ENCODE data around the gene TPD52L2.
"Not testable (repeated sequence)": the region's sequence is repeated elsewhere in the genome, so short reads cannot be mapped to it uniquely, and the experiment has no call there.

The TPD52L2 gene

GRCh38 chr20:63876489-63877036, 11.5 kb downstream of the TPD52L2 start:
- no peaks in the 10 kb centered on the region for H3F3A ChIP-seq (ENCODE audit: low read depth)
- H3K36me3 ChIP-seq (ENCODE audit: insufficient read depth, low read length), result peaks cover 31% of the 10 kb centered on the region; the same call in 1 of the 2 replicates
- H2AFZ ChIP-seq (ENCODE audit: low read length), result no peak overlapping the region
- no peaks in the 10 kb centered on the region for H4K20me1 ChIP-seq (ENCODE audit: insufficient read depth, low read length, poor library complexity, severe bottlenecking)
- no peaks in the 10 kb centered on the region for H3K9me2 ChIP-seq (replicated peaks; ENCODE audit: low read depth, low read length)
- H3K9ac ChIP-seq (ENCODE audit: low read depth, low read length, poor library complexity, severe bottlenecking), result no peak overlapping the region
- no peak overlapping the region for H3K4me3 ChIP-seq (ENCODE audit: low read length, poor library complexity, severe bottlenecking)
- no peak for TF ChIP-seq EZH2phosphoT487 (IDR thresholded peaks at IDR 0.05; ENCODE audit: borderline replicate concordance)
- TF ChIP-seq, protein P1, sequence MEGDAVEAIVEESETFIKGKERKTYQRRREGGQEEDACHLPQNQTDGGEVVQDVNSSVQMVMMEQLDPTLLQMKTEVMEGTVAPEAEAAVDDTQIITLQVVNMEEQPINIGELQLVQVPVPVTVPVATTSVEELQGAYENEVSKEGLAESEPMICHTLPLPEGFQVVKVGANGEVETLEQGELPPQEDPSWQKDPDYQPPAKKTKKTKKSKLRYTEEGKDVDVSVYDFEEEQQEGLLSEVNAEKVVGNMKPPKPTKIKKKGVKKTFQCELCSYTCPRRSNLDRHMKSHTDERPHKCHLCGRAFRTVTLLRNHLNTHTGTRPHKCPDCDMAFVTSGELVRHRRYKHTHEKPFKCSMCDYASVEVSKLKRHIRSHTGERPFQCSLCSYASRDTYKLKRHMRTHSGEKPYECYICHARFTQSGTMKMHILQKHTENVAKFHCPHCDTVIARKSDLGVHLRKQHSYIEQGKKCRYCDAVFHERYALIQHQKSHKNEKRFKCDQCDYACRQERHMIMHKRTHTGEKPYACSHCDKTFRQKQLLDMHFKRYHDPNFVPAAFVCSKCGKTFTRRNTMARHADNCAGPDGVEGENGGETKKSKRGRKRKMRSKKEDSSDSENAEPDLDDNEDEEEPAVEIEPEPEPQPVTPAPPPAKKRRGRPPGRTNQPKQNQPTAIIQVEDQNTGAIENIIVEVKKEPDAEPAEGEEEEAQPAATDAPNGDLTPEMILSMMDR (conservative IDR thresholded peaks at IDR 0.05; ENCODE audit: low read length), result no peak
- peaks cover 14% of the 10 kb centered on the region; the same call in 1 of the 2 replicates for H3K79me2 ChIP-seq (ENCODE audit: insufficient read depth, low read length)
- peaks cover 7% of the 10 kb centered on the region for H3K4me1 ChIP-seq (ENCODE audit: insufficient read depth, low read length, poor library complexity, severe bottlenecking)
- no peaks in the 10 kb centered on the region for H3K9me3 ChIP-seq (ENCODE audit: insufficient read depth, low read depth, low read length)
- H3K27me3 ChIP-seq (ENCODE audit: insufficient read depth, low read length, poor library complexity, severe bottlenecking), result no peaks in the 10 kb centered on the region
- H3K4me2 ChIP-seq (ENCODE audit: low read depth, low read length, poor library complexity, severe bottlenecking), result no peak overlapping the region

GRCh38 chr20:63877755-63878470, 12.8 kb downstream of the TPD52L2 start:
- H3K4me3 ChIP-seq (ENCODE audit: low read length, poor library complexity, severe bottlenecking), result no peak overlapping the region
- H3K9me3 ChIP-seq (ENCODE audit: insufficient read depth, low read depth, low read length), result no peaks in the 10 kb centered on the region
- no peak for TF ChIP-seq EZH2phosphoT487 (IDR thresholded peaks at IDR 0.05; ENCODE audit: borderline replicate concordance)
- TF ChIP-seq, protein P1 (conservative IDR thresholded peaks at IDR 0.05; ENCODE audit: low read length), result no peak
- H3K9me2 ChIP-seq (replicated peaks; ENCODE audit: low read depth, low read length), result no peaks in the 10 kb centered on the region
- H2AFZ ChIP-seq (ENCODE audit: low read length), result no peak overlapping the region
- H3K27me3 ChIP-seq (ENCODE audit: insufficient read depth, low read length, poor library complexity, severe bottlenecking), result no peaks in the 10 kb centered on the region
- no peaks in the 10 kb centered on the region for H4K20me1 ChIP-seq (ENCODE audit: insufficient read depth, low read length, poor library complexity, severe bottlenecking)
- peaks cover 5% of the 10 kb centered on the region for H3K4me1 ChIP-seq (ENCODE audit: insufficient read depth, low read length, poor library complexity, severe bottlenecking)
- H3K9ac ChIP-seq (ENCODE audit: low read depth, low read length, poor library complexity, severe bottlenecking), result no peak overlapping the region
- peaks cover 14% of the 10 kb centered on the region; the same call in 1 of the 2 replicates for H3K79me2 ChIP-seq (ENCODE audit: insufficient read depth, low read length)
- no peaks in the 10 kb centered on the region for H3F3A ChIP-seq (ENCODE audit: low read depth)
- H3K4me2 ChIP-seq (ENCODE audit: low read depth, low read length, poor library complexity, severe bottlenecking), result no peak overlapping the region
- H3K36me3 ChIP-seq (ENCODE audit: insufficient read depth, low read length), result peaks cover 30% of the 10 kb centered on the region; the same call in 1 of the 2 replicates

DNA sequence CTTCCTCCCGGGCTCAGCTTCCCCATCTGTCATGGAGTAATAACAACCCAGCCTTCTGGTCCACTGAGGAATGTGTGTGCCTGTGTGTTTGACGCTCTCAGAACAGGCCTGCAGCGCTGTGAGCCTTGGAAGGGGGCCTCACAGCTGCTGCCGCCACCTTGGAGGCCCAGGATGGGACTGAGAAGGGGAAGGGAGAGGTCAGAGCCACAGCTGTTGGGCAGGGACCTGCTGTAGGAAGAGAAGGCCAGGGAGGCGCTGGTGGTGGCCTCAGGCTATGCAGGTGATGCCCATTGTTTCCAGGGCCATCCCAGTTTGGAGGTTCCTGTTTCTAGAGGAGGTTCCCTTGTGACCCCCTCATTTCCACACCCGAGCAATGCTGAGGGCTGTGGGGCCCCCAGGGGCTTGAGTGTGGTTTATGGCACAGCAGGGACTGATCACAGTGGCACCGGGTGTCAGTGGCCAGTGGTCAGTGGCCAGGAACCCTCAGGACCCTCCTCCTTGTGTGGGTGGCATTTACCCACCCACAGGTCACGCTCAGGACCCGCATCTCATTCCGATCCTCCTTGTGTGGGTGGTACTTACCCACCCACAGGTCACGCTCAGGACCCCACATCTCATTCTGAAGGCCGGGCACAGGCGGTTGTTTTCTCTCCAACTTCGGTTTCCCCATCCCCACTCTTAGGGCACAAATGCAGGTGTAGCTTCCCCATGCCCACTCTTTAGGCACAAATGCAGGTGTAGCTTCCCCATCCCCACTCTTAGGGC, 14.0 kb downstream of the TPD52L2 start:
- no peaks in the 10 kb centered on the region for H3K9me3 ChIP-seq (ENCODE audit: insufficient read depth, low read depth, low read length)
- H2AFZ ChIP-seq (ENCODE audit: low read length), result no peak overlapping the region
- no peaks in the 10 kb centered on the region for H3K9me2 ChIP-seq (replicated peaks; ENCODE audit: low read depth, low read length)
- H3K9ac ChIP-seq (ENCODE audit: low read depth, low read length, poor library complexity, severe bottlenecking), result no peak overlapping the region
- no peak overlapping the region for H3K4me2 ChIP-seq (ENCODE audit: low read depth, low read length, poor library complexity, severe bottlenecking)
- no peaks in the 10 kb centered on the region for H3K4me1 ChIP-seq (ENCODE audit: insufficient read depth, low read length, poor library complexity, severe bottlenecking)
- TF ChIP-seq EZH2phosphoT487 (IDR thresholded peaks at IDR 0.05; ENCODE audit: borderline replicate concordance), result no peak
- TF ChIP-seq, protein P1 (conservative IDR thresholded peaks at IDR 0.05; ENCODE audit: low read length), result no peak
- peaks cover 14% of the 10 kb centered on the region; the same call in 1 of the 2 replicates for H3K79me2 ChIP-seq (ENCODE audit: insufficient read depth, low read length)
- H3F3A ChIP-seq (ENCODE audit: low read depth), result no peaks in the 10 kb centered on the region
- H3K27me3 ChIP-seq (ENCODE audit: insufficient read depth, low read length, poor library complexity, severe bottlenecking), result no peaks in the 10 kb centered on the region
- H3K36me3 ChIP-seq (ENCODE audit: insufficient read depth, low read length), result peaks cover 38% of the 10 kb centered on the region; the same call in 1 of the 2 replicates
- no peaks in the 10 kb centered on the region for H4K20me1 ChIP-seq (ENCODE audit: insufficient read depth, low read length, poor library complexity, severe bottlenecking)
- H3K4me3 ChIP-seq (ENCODE audit: low read length, poor library complexity, severe bottlenecking), result no peak overlapping the region

DNA sequence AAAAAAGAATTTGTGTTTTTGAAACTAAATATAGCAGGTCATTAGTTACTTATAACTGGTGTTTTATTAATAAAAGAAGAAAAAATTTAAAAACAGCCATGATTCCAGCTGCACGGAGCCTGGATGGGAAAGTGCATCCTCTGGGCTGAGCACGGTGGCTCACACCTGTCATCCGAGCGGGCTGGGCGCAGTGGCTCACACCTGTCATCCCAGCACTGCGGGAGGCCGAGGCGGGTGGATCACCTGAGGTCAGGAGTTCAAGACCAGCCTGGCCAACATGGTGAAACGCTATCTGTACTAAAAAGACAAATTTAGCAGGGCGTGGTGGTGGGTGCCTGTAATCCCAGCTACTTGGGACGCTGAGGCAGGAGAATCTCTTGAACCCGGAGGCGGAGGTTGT, 15.8 kb downstream of the TPD52L2 start:
- not testable (repeated sequence) for H3K9me2 ChIP-seq (replicated peaks; ENCODE audit: low read depth, low read length); H3K4me1 ChIP-seq (ENCODE audit: insufficient read depth, low read length, poor library complexity, severe bottlenecking); H3F3A ChIP-seq (ENCODE audit: low read depth); H4K20me1 ChIP-seq (ENCODE audit: insufficient read depth, low read length, poor library complexity, severe bottlenecking); H3K4me2 ChIP-seq (ENCODE audit: low read depth, low read length, poor library complexity, severe bottlenecking); H3K9ac ChIP-seq (ENCODE audit: low read depth, low read length, poor library complexity, severe bottlenecking); H3K9me3 ChIP-seq (ENCODE audit: insufficient read depth, low read depth, low read length); H3K4me3 ChIP-seq (ENCODE audit: low read length, poor library complexity, severe bottlenecking); H3K27me3 ChIP-seq (ENCODE audit: insufficient read depth, low read length, poor library complexity, severe bottlenecking); H2AFZ ChIP-seq (ENCODE audit: low read length)
- Histone ChIP-seq H3K36me3 (ENCODE audit: insufficient read depth, low read length) (peaks cover 28% of the 10 kb centered on the region; the same call in 1 of the 2 replicates), H3K79me2 (ENCODE audit: insufficient read depth, low read length) (peaks cover 14% of the 10 kb centered on the region; the same call in 1 of the 2 replicates)

All from Loucy (cell line).